Measurements from ENCODE around the gene CSTF3.
"Not testable (repeated sequence)": the region's sequence is repeated elsewhere in the genome, so short reads cannot be mapped to it uniquely, and the experiment has no call there.

CSTF3 gene

GRCh38 chr11:33162831-33163230, 1.6 kb upstream of the CSTF3 start:
- DNase-seq (ENCODE audit: low read depth in 2 of 3, low spot score in 1 of 3), result no peak

GRCh38 chr11:33160587-33160986, 693 bp downstream of the CSTF3 start:
- no peak for DNase-seq (ENCODE audit: low read depth in 2 of 3, low spot score in 1 of 3)

GRCh38 chr11:33160136-33160535, 1.1 kb downstream of the CSTF3 start:
- no peak for DNase-seq (ENCODE audit: low read depth in 2 of 3, low spot score in 1 of 3)

GRCh38 chr11:33159378-33159867, 1.9 kb downstream of the CSTF3 start:
- DNase-seq (ENCODE audit: low read depth in 2 of 3, low spot score in 1 of 3), result not testable (repeated sequence)

- no peak for DNase-seq (ENCODE audit: low read depth in 2 of 3, low spot score in 1 of 3)
These were observed 2.5 kb downstream of the CSTF3 start for GRCh38 chr11:33158596-33159275.

GRCh38 chr11:33157103-33158027, 3.9 kb downstream of the CSTF3 start:
- DNase-seq (ENCODE audit: low read depth in 2 of 3, low spot score in 1 of 3), result no peak

GRCh38 chr11:33151399-33151798, 9.9 kb downstream of the CSTF3 start:
- no peak for DNase-seq (ENCODE audit: low read depth in 2 of 3, low spot score in 1 of 3)

GRCh38 chr11:33147559-33147958, 13.7 kb downstream of the CSTF3 start:
- DNase-seq (ENCODE audit: low read depth in 2 of 3, low spot score in 1 of 3), result no peak

GRCh38 chr11:33135768-33136443, 25.4 kb downstream of the CSTF3 start:
- no peak for DNase-seq (ENCODE audit: low read depth in 2 of 3, low spot score in 1 of 3)

- no peak for DNase-seq (ENCODE audit: low read depth in 2 of 3, low spot score in 1 of 3)
These were observed 26.1 kb downstream of the CSTF3 start for GRCh38 chr11:33135216-33135615.

GRCh38 chr11:33134276-33134675, 27.0 kb downstream of the CSTF3 start:
- no peak for DNase-seq (ENCODE audit: low read depth in 2 of 3, low spot score in 1 of 3)

- no peak for DNase-seq (ENCODE audit: low read depth in 2 of 3, low spot score in 1 of 3)
These were observed 27.5 kb downstream of the CSTF3 start for GRCh38 chr11:33133761-33134160.

- no peak for DNase-seq (ENCODE audit: low read depth in 2 of 3, low spot score in 1 of 3)
These were observed 28.8 kb downstream of the CSTF3 start for GRCh38 chr11:33132510-33132909.

- DNase-seq (ENCODE audit: low read depth in 2 of 3, low spot score in 1 of 3), result no peak
These were observed 32.5 kb downstream of the CSTF3 start for GRCh38 chr11:33128739-33129138.

- DNase-seq (ENCODE audit: low read depth in 2 of 3, low spot score in 1 of 3), result no peak
These were observed 35.7 kb downstream of the CSTF3 start for GRCh38 chr11:33125611-33126010.

GRCh38 chr11:33125025-33125424, 36.3 kb downstream of the CSTF3 start:
- no peak for DNase-seq (ENCODE audit: low read depth in 2 of 3, low spot score in 1 of 3)

GRCh38 chr11:33122696-33123095, 38.6 kb downstream of the CSTF3 start:
- not testable (repeated sequence) for DNase-seq (ENCODE audit: low read depth in 2 of 3, low spot score in 1 of 3)

- DNase-seq (ENCODE audit: low read depth in 2 of 3, low spot score in 1 of 3), result no peak
These were observed 44.7 kb downstream of the CSTF3 start for GRCh38 chr11:33116535-33116934.

- no peak for DNase-seq (ENCODE audit: low read depth in 2 of 3, low spot score in 1 of 3)
These were observed 51.2 kb downstream of the CSTF3 start for GRCh38 chr11:33110083-33110482.

- DNase-seq (ENCODE audit: low read depth in 2 of 3, low spot score in 1 of 3), result no peak
These were observed 51.9 kb downstream of the CSTF3 start for GRCh38 chr11:33109294-33109895.

- no peak for DNase-seq (ENCODE audit: low read depth in 2 of 3, low spot score in 1 of 3)
These were observed 57.4 kb downstream of the CSTF3 start for GRCh38 chr11:33103836-33104235.

Data from stimulated activated CD4-positive, alpha-beta T cell treated with anti-CD3 and anti-CD28 coated beads, Interleukin-12 subunit alpha, Interleukin-12 subunit beta, amount 100 ng/mL, for 48 hours (primary cell).